ENCODE results near the gene EFNA3.

EFNA3 gene

GRCh38 chr1:155127967-155128754 lies 49.5 kb downstream of the EFNA3 start:
- TF ChIP-seq TAF1 (IDR thresholded peaks at IDR 0.05; ENCODE audit: borderline replicate concordance, insufficient read depth, low read length) = no peak
- no peak for TF ChIP-seq SIN3A (IDR thresholded peaks at IDR 0.05; ENCODE audit: borderline replicate concordance, insufficient read depth, low read length)
- no peak for TF ChIP-seq POLR2AphosphoS5 (IDR thresholded peaks at IDR 0.05; ENCODE audit: low read depth, low read length)
- no peak for TF ChIP-seq FOXP2 (optimal IDR thresholded peaks at IDR 0.05; ENCODE audit: borderline replicate concordance, extremely low read depth, extremely low read length, insufficient read depth)
- no peak for TF ChIP-seq REST (IDR thresholded peaks at IDR 0.05; ENCODE audit: insufficient read depth in 1 of 2, low read depth in 2 of 2, low read length in 2 of 2)

GRCh38 chr1:155128755-155129473 lies 50.3 kb downstream of the EFNA3 start:
- TF ChIP-seq SIN3A (IDR thresholded peaks at IDR 0.05; ENCODE audit: borderline replicate concordance, insufficient read depth, low read length) (0 out of 2 replicates have a peak, but pooled peaks have one; percentile 44), TAF1 (IDR thresholded peaks at IDR 0.05; ENCODE audit: borderline replicate concordance, insufficient read depth, low read length) (no peak)

- TF ChIP-seq POLR2AphosphoS5 (IDR thresholded peaks at IDR 0.05; ENCODE audit: low read depth, low read length) (no peak), FOXP2 (optimal IDR thresholded peaks at IDR 0.05; ENCODE audit: borderline replicate concordance, extremely low read depth, extremely low read length, insufficient read depth) (no peak), SIN3A (IDR thresholded peaks at IDR 0.05; ENCODE audit: borderline replicate concordance, insufficient read depth, low read length) (no peak), REST (IDR thresholded peaks at IDR 0.05; ENCODE audit: insufficient read depth in 1 of 2, low read depth in 2 of 2, low read length in 2 of 2) (no peak), TAF1 (IDR thresholded peaks at IDR 0.05; ENCODE audit: borderline replicate concordance, insufficient read depth, low read length) (no peak)
Observed at GRCh38 chr1:155130272-155131006, 51.8 kb downstream of the EFNA3 start.

- no peak for TF ChIP-seq REST (IDR thresholded peaks at IDR 0.05; ENCODE audit: insufficient read depth in 1 of 2, low read depth in 2 of 2, low read length in 2 of 2)
- TF ChIP-seq FOXP2 (optimal IDR thresholded peaks at IDR 0.05; ENCODE audit: borderline replicate concordance, extremely low read depth, extremely low read length, insufficient read depth) = no peak
- TF ChIP-seq SIN3A (IDR thresholded peaks at IDR 0.05; ENCODE audit: borderline replicate concordance, insufficient read depth, low read length) = no peak
- no peak for TF ChIP-seq TAF1 (IDR thresholded peaks at IDR 0.05; ENCODE audit: borderline replicate concordance, insufficient read depth, low read length)
- TF ChIP-seq POLR2AphosphoS5 (IDR thresholded peaks at IDR 0.05; ENCODE audit: low read depth, low read length) = no peak
Observed at GRCh38 chr1:155131285-155131684, 52.6 kb downstream of the EFNA3 start.

- no peak for TF ChIP-seq FOXP2 (optimal IDR thresholded peaks at IDR 0.05; ENCODE audit: borderline replicate concordance, extremely low read depth, extremely low read length, insufficient read depth)
- no peak for TF ChIP-seq TAF1 (IDR thresholded peaks at IDR 0.05; ENCODE audit: borderline replicate concordance, insufficient read depth, low read length)
- TF ChIP-seq REST (IDR thresholded peaks at IDR 0.05; ENCODE audit: insufficient read depth in 1 of 2, low read depth in 2 of 2, low read length in 2 of 2) = no peak
- no peak for TF ChIP-seq POLR2AphosphoS5 (IDR thresholded peaks at IDR 0.05; ENCODE audit: low read depth, low read length)
- no peak for TF ChIP-seq SIN3A (IDR thresholded peaks at IDR 0.05; ENCODE audit: borderline replicate concordance, insufficient read depth, low read length)
Observed at GRCh38 chr1:155131856-155132255, 53.2 kb downstream of the EFNA3 start.

Measured in PFSK-1 (cell line).